Hematopoietic multipotent progenitor cell treated with erythropoietin and hydrocortisone succinate and interleukin-3 and kit ligand, for 6 days (in vitro differentiated cells): Measurements from ENCODE around the gene NFE2L3.
"Not testable (repeated sequence)": the region's sequence is repeated elsewhere in the genome, so short reads cannot be mapped to it uniquely, and the experiment has no call there.

ENCODE experiments used
- DNase-seq: peaks from one replicate; pipeline ENCODE4 v3.0.0-alpha.2; 2015

NFE2L3 gene

GRCh38 chr7:26169271-26169670 is 17.3 kb downstream of the NFE2L3 start:
- no peak for DNase-seq

GRCh38 chr7:26170663-26171062 is 18.7 kb downstream of the NFE2L3 start:
- DNase-seq: no peak

- DNase-seq: no peak
These were observed 19.6 kb downstream of the NFE2L3 start for GRCh38 chr7:26171601-26172000.

- no peak for DNase-seq
These were observed 20.1 kb downstream of the NFE2L3 start for GRCh38 chr7:26172048-26172447.

DNA sequence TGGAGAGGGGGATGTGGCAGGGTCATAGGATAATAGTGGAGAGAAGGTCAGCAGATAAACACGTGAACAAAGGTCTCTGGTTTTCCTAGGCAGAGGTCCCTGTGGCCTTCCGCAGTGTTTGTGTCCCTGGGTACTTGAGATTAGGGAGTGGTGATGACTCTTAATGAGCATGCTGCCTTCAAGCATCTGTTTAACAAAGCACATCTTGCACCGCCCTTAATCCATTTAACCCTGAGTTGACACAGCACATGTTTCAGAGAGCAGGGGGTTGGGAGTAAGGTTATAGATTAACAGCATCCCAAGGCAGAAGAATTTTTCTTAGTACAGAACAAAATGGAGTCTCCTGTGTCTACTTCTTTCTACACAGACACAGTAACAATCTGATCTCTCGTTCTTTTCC is 23.9 kb downstream of the NFE2L3 start:
- DNase-seq: not testable (repeated sequence)

- not testable (repeated sequence) for DNase-seq
These were observed 24.7 kb downstream of the NFE2L3 start for GRCh38 chr7:26176696-26177095.

- DNase-seq: not testable (repeated sequence)
These were observed 25.3 kb downstream of the NFE2L3 start for GRCh38 chr7:26177269-26177668.

DNA sequence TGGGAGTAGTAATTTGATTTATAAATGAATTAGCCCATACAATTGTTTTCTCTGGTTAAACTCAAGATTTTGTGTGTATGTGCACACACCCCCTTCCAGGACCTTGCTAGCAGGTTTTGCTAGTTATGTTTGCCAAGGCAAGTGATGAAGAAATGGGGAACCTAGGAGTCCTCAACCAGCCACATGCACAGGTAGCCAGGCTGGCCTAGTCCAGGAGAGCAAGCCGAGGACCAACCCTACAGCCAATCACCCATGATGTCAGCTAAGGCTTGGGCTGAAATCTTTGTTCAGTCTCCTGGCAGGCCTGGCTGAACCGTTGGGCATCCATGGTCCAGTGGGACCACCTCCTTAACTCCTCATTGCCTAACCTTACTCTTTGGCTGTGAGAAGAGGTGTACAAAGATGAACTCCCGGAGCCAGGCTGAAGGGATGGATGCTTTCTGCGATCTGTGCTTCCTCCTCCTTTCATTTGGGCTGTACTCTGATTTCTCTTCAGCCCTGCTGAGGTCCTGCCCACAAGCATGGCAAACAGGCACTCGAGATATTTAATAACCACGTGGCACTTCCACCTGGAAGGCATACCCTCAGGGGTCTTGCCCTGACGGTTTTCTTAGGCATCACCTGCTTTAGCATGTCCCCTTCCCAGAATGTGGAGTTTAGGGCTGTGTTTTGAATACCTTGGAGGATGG is 26.4 kb downstream of the NFE2L3 start:
- DNase-seq: no peak

GRCh38 chr7:26179422-26179821 is 27.4 kb downstream of the NFE2L3 start:
- no peak for DNase-seq

DNA sequence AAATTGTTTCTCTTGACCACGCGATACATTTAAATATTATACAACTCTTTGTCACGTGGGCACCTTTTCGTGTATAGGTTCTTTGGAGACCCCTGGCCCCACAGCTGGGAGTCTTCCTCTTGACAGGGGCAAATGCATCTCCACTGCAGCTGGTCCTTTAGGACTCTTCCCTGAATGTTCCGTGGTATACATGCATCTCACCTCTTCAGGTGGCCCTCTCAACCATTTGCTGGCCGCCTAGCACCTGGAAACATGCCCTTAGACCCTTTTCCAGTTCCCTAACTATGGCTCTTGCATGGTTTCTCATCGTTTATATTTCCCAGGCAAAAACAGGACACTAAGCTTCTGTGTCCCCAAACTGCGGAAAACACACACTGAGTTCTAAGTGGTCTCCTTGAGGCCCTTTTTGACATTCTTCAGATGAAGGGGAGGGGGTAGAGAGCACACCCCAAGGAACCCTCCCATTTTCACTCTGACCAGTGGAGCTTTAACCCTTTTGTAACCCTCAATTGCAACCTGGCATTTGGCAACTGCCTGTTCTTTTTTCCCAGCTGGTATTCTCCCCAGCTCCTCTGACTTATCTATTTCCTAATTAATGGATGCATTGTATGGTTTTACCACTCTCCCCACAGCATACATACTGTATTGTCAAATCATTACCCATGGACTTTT is 28.0 kb downstream of the NFE2L3 start:
- peak; percentile 12 for DNase-seq

DNA sequence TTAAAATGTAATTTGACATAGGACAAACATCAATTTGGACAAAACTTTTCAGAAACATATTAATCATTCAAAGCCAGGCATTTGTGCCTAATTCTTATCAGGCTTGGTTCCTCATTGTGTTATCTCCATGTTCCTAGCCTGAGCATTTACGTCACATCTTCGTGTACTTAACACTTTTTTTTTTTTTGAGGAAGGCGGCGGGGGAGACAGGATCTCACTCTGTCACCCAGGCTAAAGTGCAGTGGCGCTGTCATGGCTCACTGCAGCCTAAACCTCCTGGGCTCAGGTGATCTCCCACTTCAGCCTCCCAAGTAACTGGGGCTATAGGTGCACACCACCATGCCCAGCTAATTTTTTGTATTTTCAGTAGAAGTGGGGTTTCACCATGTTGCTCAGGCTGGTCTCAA is 28.8 kb downstream of the NFE2L3 start:
- DNase-seq: peak; percentile 94

DNA sequence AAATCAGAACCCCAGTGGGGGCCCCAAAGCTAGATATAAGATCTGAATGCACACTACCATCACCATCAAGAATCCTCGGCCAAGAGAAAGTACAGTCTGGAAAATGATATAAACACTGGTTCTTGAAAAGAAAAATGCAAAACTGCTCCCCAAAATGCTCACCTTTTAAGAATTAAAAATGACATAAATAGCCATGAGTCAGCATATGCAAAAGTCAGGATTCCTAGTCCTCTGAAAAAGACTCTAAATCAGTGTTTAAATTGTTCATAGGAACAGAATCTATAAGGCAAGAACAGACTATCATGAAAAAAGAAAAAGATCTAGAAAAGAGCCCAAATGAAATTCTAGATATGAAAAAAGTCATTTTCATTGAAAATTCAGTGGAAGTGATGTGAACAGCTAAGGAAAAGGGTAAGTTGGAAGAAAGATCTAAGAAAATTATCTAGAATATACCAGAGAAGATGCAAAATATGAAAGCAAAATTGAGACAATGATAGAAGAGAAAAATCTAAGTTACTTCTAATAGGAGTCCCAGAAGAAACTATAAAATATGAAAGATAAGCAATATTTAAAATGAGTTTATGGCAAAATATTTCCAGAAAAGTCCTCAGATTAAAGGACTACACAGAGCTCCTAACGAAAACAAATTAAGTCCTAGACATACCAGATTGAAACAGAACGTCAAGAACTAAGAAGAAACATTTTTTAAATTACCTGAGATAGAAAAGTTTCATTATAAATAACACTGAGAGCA is 29.7 kb downstream of the NFE2L3 start:
- DNase-seq: peak; percentile 19

DNA sequence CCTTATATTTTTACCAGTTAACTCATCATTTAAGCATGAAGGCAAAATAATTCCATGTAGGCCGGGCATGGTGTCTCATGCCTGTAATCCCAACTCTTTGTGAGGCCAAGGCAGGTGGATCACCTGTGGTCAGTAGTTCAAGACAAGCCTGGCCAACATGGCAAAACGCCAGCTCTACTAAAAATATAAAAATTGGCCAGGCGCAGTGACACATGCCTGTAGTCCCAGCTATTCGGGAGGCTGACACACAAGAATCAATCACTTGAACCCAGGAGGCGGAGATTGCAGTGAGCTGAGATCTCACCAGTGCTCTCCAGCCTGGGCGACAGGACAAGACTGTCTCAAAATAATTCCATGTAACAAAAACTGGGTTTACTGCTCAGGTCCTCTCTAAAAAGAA is 30.3 kb downstream of the NFE2L3 start:
- DNase-seq: no peak

DNA sequence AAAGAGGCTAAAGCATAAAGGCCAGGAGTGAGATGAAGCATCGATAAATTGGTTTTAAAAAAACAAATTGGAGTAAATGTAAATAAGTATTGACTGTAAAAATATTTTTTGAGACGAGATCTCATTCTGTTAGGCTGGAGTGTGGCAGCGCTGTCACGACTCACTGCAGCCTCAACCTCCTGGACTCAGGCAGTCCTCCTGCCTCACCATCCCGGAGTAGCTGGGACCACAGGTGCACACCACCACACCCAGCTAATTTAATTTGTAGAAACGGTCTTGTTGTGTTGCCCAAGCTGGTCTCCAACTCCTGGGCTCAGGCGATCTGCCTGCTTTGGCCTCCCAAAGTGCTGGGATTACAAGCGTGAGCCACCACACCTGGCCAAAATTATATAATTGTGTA is 30.7 kb downstream of the NFE2L3 start:
- DNase-seq: no peak

DNA sequence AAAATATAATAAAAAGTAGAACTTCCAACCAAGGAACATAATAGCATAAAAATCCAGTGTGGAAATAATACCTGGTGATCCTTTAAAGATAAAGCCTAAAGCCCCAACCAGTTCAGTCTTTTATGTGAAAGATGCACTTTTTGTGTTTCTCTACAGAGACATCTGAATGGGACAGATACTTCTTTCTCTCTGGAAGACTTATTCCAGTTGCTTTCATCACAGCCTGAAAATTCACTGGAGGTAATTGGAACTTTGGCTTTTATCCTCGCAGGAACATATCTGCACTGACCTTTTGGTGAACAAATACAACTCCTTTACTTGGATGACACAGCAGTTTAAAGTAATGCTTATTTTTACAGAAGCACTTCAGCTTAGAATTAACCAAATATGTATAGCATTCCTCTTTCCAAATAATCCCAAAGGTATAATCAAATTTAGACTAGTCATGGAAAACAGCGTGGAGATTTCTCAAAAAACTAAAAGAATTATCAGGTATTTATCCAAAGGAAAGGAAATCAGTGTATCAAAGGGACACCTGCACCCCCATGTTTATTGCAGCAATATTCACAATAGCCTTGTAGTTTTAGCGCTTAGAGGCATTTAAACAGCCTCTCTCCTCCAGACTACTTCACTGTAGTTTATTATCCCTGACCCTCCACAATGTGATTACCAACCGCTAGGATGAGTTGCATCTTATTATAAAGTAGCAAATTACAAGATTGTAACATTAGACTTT is 31.7 kb downstream of the NFE2L3 start:
- DNase-seq: no peak

GRCh38 chr7:26184281-26185101 is 32.5 kb downstream of the NFE2L3 start:
- DNase-seq: not testable (repeated sequence)

DNA sequence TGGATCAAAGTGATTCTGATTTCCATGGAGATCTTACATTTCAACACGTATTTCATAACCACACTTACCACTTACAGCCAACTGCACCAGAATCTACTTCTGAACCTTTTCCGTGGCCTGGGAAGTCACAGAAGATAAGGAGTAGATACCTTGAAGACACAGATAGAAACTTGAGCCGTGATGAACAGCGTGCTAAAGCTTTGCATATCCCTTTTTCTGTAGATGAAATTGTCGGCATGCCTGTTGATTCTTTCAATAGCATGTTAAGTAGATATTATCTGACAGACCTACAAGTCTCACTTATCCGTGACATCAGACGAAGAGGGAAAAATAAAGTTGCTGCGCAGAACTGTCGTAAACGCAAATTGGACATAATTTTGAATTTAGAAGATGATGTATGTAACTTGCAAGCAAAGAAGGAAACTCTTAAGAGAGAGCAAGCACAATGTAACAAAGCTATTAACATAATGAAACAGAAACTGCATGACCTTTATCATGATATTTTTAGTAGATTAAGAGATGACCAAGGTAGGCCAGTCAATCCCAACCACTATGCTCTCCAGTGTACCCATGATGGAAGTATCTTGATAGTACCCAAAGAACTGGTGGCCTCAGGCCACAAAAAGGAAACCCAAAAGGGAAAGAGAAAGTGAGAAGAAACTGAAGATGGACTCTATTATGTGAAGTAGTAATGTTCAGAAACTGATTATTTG is 33.3 kb downstream of the NFE2L3 start:
- DNase-seq: peak; percentile 40

DNA sequence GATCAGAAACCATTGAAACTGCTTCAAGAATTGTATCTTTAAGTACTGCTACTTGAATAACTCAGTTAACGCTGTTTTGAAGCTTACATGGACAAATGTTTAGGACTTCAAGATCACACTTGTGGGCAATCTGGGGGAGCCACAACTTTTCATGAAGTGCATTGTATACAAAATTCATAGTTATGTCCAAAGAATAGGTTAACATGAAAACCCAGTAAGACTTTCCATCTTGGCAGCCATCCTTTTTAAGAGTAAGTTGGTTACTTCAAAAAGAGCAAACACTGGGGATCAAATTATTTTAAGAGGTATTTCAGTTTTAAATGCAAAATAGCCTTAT is 33.8 kb downstream of the NFE2L3 start:
- no peak for DNase-seq

DNA sequence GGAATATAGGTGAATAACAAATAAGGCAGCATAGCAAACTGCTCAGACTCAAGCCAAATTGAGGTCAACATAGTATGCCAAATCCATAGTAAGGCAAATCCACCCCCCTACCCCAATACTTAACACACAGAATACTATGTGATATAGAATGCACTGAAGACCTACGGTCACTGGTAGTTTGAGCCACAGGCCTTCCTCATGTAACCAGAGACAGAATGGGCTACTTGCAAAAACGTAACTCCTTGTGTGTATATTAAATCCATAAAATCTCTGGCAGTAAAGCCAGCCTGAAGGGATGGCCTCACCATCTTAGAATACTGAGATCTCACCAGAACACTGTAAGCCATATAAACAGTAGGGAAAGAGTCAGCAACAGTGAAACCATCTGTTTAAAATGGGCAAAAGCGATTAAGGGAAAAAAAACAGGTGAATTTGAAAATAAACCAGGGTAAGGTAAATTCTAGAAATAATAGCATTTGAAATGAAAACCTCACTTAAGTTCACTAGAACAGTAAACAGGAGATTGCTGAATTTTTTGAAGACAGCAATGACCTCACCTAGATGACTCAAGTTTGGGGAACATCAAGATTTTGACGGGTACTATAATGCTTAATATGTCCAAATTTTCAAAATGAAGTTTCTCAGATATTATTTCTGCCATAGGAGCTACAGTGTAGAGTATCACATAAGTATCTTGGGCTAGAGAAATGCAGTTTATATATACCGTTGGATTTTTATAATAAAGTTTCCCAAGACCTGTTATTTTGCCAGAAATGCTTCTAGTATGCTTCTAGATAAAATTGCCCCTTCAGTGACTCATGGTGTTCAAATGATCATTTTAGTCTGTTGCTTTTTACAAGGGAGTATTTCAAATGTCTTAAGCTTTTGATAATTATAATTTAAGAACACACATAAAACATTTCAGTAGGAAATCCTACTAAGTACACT is 34.6 kb downstream of the NFE2L3 start:
- no peak for DNase-seq

- peak; percentile 61 for DNase-seq
These were observed 35.6 kb downstream of the NFE2L3 start for GRCh38 chr7:26187380-26188205.
